ENCODE measurements around the gene SIN3A.
"Not testable (repeated sequence)": the region's sequence is repeated elsewhere in the genome, so short reads cannot be mapped to it uniquely, and the experiment has no call there.

Gene SIN3A

DNA sequence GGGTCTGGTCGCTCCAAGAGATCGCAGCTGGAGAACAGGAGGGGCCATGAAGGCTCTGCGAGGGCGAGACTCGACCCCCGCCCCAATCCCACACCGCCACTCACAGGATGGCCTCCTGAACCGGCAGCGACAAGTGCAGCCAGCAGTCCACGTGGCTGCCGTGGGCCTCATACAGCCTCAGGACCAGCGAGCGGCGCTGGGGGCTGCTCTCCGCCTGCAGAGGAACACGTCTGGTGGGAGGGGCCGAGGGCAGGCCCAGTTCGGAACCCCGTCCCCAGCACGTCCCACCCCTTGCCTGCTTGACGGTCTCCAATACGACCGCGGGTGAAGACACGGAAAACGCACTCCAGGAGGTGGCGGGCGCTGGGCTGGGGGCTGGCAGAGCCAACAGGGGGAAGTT lies 95.5 kb downstream of the SIN3A start:
- DNase-seq, result no peak

DNA sequence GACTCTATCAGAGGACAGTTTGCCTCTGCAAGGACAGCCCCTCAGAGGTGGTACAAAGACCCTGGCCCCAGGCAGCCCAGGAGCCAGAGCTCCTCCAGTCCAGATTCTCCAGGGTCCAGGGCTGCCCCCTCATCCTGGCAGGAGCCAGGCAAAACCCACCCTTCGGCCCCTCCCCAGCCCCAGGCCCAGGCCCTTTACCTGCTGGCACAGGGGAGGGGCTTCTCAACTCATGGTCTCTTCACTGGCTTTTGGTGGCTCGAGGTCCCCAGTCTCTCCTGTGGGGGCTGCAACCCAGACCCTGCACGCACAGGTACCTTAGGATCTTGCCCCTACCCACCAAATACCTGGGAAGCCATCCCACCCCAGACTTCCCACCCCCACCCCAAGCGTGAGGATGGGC lies 96.1 kb downstream of the SIN3A start:
- DNase-seq, result no peak

DNA sequence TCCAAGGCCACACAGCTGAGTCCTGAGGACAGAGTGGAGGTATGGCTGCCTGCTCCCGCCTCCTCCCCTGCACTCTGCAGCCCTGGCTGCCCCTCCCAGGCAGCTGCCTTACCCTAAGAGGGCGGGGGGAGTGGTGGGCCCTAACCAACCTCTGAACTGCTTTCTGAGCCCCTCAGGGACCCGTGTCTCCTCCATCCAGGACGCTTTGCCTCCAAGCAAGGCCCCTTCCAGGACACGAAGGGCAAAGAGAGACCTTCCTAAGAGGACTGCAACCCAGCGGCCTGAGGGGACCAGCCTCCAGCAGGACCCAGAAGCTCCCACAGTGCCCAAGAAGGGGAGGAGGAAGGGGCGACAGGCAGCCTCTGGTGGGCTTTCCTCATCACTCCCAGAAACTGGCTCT lies 97.0 kb downstream of the SIN3A start:
- no peak for DNase-seq

DNA sequence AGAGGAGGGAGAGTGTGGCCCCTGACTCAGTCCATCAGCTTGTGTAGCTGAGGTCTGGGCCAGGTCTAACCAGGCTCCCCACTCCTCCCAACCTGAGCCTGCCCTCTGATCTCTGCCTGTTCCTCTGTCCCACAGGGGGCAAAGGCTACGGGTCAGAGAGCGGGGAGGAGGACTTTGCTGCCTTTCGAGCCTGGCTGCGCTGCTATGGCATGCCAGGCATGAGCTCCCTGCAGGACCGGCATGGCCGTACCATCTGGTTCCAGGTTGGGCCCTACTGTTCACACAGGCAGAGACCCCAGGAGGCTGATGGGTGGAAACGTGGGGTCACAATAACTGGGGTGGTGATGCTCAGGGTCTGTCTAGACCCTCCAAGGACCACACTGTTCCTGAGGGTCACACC lies 97.9 kb downstream of the SIN3A start:
- no peak for DNase-seq

DNA sequence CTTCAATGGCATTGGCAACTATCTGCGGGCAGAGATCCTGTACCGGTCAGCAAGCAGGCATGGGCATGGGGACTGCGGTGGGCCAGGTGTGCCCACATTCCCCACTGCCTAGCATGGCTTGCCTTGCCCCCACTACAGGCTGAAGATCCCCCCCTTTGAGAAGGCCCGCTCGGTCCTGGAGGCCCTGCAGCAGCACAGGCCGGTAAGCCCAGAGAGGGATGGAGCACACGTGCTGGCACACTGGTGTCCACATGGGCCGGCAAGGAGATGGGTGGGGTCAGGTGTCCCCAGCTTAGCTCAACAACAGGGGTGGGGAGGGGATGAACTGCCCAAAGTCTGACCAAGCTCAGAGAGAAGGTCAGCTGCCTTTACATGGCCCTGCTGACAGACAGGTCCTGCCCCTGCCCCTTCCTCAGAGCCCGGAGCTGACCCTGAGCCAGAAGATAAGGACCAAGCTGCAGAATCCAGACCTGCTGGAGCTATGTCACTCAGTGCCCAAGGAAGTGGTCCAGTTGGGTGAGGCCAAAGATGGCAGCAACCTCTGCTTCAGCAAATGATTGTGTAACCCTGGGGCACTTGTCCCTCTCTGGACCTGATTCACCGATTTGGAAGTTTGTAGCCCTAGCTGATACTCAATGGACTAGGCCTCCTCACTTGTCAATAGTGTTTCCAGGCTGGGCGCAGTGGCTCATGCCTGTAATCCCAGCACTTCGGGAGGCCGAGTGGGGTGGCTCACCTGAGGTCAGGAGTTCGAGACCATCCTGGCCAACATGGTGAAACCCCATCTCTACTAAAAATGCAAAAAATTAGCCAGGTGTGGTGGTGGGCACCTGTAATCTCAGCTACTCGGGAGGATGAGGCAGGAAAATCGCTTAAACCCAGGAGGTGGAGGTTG lies 99.1 kb downstream of the SIN3A start:
- no peak for DNase-seq

DNA sequence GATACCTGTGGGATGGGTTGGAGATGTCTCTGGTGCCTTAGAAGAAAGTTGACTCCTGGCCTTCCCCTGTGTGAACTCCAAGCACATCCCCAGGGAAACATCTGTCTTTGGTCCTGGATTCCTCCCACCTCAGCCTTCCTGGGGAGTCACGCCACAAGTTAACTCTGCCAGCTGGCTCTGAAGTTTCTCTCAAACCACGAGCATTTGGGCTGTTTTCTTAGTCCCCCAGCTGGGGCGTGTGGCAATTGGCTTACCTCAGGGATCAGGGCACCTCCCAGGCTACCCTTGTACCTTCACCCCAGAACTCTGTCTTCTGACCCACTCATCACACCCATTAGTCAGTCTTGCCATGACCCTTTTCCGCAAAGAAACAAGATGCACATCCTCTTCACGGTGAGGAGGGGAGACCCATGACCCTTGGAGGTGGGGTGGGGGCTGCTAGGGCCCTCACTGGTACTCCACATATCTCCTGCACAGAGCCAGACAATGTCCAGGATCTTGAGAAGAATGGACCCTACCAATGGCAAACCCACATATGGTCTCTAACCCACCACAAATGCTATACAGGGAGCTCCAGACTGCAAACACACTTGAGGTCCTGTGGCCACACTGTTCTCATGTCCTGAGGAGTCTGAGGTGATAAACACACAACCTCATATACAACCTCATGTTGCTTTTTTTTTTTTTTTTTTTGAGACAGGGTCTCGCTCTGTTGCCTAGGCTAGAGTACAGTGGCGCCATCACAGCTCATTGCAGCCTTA lies 100.7 kb downstream of the SIN3A start:
- DNase-seq, result no peak

DNA sequence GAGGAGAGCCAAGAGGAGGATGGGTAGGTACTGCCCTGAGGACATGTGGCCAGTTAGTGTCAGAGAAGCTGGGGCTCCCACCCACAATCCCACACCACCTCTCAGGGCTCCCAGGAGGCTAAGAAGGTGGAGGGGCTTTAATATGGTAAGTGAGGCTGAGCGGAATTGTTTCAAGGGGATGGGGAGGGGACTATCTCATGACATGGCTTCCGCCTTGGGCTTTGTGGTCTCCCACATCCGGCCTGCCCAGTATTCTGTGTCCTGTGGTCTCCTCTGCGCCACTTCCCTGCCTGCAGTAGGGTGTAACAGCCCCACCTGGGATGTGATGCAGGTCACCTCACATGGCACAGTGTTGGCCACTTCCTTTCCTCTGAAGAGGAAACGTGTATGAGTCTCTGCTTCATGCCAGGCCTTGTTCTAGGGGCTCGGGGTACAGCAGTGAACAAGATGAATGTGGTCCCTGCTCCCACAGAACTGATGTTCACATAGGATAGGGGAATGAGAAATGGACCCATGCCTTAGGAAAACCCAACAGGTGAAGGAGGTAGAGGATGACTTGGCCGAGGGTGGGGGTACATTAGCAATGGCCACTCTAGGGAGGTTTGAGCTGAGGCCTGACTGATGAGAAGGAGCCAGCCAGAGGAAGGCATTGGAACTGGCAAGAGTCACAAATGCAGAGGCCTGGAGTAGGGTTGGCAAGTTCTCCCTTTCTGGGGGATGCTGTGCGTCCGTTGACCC lies 101.5 kb downstream of the SIN3A start:
- DNase-seq, result no peak

DNA sequence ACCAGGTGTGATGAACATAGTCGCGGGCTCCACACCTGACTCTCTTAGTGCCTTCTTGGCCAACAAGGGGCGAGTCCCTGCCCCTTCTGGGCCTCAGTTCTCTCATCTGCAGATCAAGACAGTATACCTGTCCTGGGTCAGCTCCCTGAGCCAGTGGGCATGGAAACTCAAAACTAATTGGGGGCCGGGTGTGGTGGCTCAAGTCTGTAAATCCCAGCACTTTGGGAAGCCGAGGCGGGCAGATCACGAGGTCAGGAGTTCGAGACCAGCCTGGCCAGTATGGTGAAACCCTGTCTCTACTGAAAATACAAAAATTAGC lies 102.2 kb downstream of the SIN3A start:
- DNase-seq, result not testable (repeated sequence)

DNA sequence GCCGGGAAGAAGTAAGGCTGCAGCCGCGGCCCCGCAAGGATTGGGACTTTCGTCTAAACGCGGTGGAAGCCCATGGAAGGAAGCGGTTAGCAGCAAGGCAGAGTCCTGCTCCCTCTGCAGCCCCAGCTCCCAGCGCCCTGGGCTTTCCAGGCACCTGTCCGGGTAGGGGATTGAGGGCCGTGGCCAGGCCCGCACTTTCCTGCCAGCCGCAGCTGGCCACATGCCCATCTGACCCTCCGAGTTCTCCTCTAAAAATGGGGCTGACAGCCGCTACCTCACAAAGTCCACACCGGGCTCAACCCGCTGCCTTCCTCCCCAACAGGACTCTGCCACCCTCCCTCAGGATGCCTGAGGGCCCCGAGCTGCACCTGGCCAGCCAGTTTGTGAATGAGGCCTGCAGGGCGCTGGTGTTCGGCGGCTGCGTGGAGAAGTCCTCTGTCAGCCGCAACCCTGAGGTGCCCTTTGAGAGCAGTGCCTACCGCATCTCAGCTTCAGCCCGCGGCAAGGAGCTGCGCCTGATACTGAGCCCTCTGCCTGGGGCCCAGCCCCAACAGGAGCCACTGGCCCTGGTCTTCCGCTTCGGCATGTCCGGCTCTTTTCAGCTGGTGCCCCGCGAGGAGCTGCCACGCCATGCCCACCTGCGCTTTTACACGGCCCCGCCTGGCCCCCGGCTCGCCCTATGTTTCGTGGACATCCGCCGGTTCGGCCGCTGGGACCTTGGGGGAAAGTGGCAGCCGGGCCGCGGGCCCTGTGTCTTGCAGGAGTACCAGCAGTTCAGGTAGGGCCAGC lies 102.7 kb downstream of the SIN3A start:
- DNase-seq, result peak in 5 of 14 donors; percentile 14 to 43 (median 33)

DNA sequence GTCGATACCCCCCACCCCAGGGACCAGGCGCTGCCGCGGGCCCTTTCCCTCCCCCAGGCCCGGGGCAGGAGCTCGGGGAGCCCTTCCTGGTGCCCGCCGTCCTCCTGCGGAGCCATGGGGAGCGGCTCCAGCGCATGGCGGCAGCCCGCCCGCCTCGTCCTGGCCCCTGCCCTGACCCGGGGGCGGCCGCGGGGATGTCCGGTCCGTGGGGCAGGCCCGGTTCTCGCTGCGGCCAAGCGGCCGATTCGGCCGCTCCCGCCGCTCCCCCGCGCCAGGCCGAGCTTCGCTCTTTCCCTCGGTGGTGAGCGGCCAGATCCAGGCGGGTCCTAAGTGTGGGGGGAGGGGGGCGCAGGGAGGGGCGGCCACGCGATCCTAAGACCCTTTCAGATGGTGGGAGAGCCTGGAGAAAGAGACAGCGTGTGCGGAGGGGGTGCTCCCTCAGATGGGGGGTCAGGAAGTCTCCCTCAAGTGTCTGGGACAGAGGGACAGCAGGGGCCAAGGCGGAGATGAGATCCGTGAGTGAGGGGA lies 103.4 kb downstream of the SIN3A start:
- DNase-seq, result peak in 3 of 14 donors; percentile 23 to 41 (median 38)

DNA sequence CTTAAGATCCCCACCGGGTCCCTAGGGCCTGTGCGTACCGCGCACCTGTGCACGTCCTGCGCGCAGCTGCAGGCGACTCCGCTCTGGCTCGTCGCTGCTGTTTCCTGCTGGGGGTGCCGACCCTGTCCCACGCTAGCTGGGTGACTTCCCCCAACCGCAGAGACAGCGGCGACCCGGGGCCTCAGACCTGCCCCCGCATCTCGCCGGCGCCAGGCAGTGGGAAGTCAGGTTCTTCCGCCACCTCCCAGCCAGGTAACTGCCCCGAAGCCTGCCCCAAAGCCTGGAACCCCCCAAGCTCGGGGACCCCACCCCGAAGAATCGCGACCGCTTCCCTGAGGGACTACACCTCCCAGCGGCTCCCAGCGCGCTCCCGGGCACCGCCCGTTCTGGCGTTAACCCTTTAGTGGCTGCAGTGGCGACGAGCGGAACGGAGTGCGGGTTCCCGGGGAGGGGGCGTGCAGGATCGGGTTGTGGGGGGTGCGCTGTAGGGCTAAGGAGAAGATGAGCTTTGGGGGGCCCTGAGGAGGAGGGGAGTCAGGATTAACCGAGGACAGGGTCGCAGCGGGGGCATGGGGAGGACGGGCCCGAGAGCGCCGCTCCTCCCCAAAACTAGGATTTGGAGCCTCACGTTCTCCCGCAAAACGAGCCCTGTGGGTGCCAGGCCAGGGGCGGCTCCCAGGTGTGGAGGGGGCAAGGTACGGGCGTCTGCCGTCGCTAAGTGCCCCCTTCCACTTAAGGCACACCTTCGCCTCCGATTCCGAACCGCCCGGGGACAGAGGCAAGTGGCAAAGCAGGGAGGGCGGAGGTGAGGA lies 104.1 kb downstream of the SIN3A start:
- DNase-seq, result peak in 11 of 14 donors; percentile 21 to 72 (median 48)

DNA sequence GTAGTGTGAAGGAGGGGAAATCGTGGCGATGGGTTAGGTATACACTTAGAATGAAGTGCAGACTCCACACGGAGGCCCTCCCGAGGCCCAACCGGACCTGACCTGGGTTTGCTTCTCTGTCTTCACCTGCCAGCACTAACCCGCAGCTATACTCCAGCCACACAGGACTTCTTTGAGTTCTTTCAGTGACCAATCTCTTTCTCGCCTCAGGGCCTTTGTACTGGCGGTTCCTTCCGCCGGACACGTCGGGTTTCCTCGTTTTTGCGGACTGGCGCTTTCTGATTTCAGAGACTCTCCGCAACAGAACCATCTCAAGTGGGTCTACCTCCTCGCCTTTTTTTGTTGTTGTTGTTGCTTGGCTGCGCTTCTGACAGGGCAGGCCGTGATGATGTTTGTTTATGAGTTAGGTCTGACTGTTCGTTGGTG lies 104.7 kb downstream of the SIN3A start, which contains the start of gene NEIL1:
NEIL1 (plus strand) TSS at position 244 of the 426 bp plus-strand sequence. CDS start 1,867 bp downstream, outside the sequence.
- DNase-seq, result peak in 1 of 14 donors; percentile 31

DNA sequence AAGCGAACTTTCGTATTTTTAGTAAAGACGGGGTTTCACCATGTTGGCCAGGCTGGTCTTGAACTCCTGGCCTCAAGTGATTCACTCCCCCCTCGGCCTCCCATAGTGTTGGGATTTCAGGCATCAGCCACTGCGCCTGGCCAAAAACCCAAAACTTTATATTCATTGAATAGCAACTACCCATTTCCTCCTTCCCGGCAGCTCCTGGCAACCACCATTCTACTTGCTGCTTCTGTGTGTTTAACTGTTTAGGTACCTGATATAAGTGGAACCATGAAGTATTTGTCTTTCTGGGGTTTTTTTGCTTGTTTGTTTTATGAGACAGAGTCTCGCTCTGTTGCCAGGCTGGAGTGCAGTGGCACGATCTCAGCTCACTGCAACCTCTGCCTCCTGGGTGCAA lies 107.5 kb downstream of the SIN3A start:
- peak in 2 of 14 donors; percentile 14 to 45 for DNase-seq

DNA sequence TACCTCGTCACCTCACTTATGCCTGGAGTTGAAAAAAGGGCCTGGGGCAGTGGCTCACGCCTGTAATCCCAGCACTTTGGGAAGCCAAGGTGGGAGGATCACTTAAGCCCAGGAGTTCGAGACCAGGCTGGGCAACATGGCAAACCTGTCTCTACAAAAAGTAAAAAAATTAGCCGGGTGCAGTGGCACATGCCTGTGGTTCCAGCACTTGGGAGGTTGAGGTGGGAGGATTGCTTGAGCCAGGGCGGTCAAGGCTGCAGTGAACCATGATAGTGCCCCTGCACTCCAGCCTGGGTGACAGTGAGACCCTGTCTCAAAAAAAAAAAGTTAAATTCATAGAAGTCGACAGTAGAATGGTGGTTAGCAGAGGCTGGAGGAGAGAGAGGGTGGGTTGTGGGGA lies 109.3 kb downstream of the SIN3A start:
- no peak for DNase-seq

DNA sequence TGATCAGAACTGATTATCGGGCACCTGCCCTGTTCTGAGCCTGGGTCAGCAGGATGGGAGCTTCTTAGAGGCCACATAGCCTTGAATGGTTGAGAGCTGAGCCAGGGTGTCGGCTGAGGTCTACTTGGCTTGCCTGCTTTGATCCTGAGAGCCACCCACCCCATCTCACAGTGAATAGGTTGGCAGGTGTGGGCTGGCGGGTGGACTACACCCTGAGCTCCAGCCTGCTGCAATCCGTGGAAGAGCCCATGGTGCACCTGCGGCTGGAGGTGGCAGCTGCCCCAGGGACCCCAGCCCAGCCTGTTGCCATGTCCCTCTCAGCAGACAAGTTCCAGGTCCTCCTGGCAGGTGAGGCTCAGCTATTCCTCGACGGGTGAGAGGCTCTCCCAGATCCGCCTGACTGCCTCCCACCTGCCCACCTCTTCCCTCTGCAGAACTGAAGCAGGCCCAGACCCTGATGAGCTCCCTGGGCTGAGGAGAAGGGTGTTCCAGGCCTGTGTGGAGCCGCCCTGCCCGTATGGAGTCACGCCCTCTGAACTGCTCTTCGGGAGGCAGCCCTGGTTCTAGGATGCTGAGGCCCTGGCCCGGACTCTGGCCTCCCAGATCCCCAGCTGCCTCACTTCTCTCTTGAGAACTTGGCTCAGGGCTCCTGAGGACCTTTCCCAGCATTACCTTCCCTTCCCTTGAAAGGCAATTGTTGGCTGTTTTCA lies 111.8 kb downstream of the SIN3A start:
- no peak for DNase-seq

DNA sequence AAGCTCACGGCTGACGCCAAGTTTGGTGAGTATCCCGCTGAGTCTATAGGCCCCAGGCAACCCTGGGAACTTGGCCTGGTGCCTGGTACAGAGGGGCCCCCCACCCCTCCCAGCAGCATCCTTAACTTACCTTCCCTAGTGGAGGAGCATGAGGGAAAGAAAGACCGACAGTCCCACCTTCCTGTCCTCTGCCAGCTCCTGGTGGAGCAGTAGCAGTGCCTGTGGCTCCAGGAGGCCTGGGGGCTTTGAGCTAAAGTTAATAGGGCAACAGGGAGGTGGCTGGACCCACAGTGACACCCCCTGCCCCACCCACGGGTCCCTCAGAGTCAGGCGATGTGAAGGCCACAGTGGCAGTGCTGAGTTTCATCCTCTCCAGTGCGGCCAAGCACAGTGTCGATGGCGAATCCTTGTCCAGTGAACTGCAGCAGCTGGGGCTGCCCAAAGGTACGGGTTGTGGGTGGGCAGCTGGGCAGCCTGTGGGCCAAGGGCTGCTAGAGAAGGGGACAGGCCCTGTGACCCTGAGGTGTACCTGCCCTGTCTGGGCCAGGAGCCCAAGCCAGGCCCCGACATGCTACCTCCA lies 112.7 kb downstream of the SIN3A start:
- DNase-seq, result no peak

DNA sequence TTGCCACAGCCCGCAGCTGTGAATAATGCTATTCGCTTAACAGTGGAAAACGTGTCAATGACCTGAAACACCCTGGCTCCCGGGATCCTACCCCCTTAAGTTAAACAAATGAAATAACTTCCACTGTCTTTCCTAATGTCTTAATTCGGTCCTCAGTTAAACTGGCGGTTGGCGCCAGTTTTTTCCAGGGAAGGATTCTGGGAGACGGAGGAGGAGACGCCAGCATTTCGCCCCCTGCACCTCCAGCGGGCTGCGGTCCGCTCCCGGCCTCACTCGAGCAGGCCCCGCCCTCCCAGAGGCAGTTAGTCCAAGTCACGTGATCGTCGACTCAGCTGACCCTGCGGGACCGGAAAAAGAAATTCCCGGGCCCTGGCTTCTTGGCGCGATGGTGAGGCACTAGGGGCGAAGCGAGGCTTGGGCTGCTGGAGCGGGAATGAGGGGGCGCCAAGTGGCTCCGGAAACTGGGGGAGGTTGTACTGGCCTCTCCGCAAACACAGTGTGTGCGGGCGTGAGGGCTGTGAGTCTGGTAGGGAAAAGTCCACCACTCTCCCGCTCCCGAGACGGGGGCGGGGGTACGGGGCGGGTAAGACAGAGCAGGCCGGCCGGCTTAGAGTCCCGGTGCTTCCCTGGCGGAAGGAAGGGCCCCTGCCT lies 115.7 kb downstream of the SIN3A start, which contains the start of gene COMMD4:
COMMD4 (plus strand) TSS at position 359 of the 651 bp plus-strand sequence; CDS start at position 386, 27 bp downstream.
- peak; percentile 55 to 94 (median 88) for DNase-seq

DNA sequence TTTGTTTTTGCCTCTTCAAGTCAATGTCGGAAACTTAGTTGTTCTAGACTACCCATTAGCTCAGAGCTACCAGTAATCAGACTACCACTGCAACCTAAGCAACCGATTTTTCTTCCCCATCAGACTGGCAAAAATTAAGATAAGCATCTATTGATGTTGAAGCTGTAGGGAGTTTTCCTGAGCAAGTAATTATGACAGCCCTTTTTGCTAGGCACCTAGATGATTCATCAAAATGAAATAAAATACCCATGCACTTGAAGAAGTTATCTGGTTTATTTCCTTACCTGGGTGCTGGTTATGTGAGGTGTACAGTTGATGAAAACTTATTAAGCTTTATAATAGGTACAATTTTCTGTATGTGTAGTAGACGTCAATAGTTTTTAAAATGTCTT lies 116.2 kb downstream of the SIN3A start:
- DNase-seq, result no peak

All from C1 segment of cervical spinal cord (tissue), 14 donors.